Measurements from ENCODE around the gene TP53AIP1.
A peak's percentile ranks its signal among the peaks of the same experiment; 100 is the strongest.

TP53AIP1 gene

GRCh38 chr11:128914216-128915148 lies 28.2 kb downstream of the TP53AIP1 start:
- H3K27me3 ChIP-seq (ENCODE audit: control insufficient read depth, insufficient read depth, low read length) = peaks cover 13% of the 10 kb centered on the region
- H3K27ac ChIP-seq (ENCODE audit: low read depth, low read length) = no peak overlapping the region
- H3K4me1 ChIP-seq (ENCODE audit: control insufficient read depth, insufficient read depth, low read length) = 0 out of 2 replicates have a peak, but pooled peaks cover 5% of the 10 kb centered on the region

GRCh38 chr11:128913806-128914205 lies 28.9 kb downstream of the TP53AIP1 start:
- H3K36me3 ChIP-seq (ENCODE audit: control insufficient read depth, insufficient read depth, low read length) = no peaks in the 10 kb centered on the region
- peaks cover 10% of the 10 kb centered on the region for H3K27me3 ChIP-seq (ENCODE audit: control insufficient read depth, insufficient read depth, low read length)
- H3K4me3 ChIP-seq (ENCODE audit: low read depth, low read length) = no peak overlapping the region
- no peak overlapping the region for H3K27ac ChIP-seq (ENCODE audit: low read depth, low read length)
- H3K4me1 ChIP-seq (ENCODE audit: control insufficient read depth, insufficient read depth, low read length) = 0 out of 2 replicates have a peak, but pooled peaks cover 5% of the 10 kb centered on the region
- peaks cover 12% of the 10 kb centered on the region for H3K9me3 ChIP-seq (ENCODE audit: control insufficient read depth, insufficient read depth, low read depth, low read length)
- no peak overlapping the region for H3K9ac ChIP-seq (ENCODE audit: low read length)

More at GRCh38 chr11:128914216-128915148, 28.2 kb downstream of the TP53AIP1 start:
- Histone ChIP-seq H3K9me3 (ENCODE audit: control insufficient read depth, insufficient read depth, low read depth, low read length) (peaks cover 12% of the 10 kb centered on the region), H3K36me3 (ENCODE audit: control insufficient read depth, insufficient read depth, low read length) (no peaks in the 10 kb centered on the region), H3K9ac (ENCODE audit: low read length) (no peak overlapping the region), H3K4me3 (ENCODE audit: low read depth, low read length) (no peak overlapping the region)

- no peaks in the 10 kb centered on the region for H3K4me1 ChIP-seq (ENCODE audit: control insufficient read depth, insufficient read depth, low read length)
- no peak overlapping the region for H3K27ac ChIP-seq (ENCODE audit: low read depth, low read length)
- no peak overlapping the region for H3K4me3 ChIP-seq (ENCODE audit: low read depth, low read length)
- no peak overlapping the region for H3K9ac ChIP-seq (ENCODE audit: low read length)
- H3K27me3 ChIP-seq (ENCODE audit: control insufficient read depth, insufficient read depth, low read length) = peaks cover 28% of the 10 kb centered on the region
- H3K36me3 ChIP-seq (ENCODE audit: control insufficient read depth, insufficient read depth, low read length) = no peaks in the 10 kb centered on the region
- peaks cover 12% of the 10 kb centered on the region for H3K9me3 ChIP-seq (ENCODE audit: control insufficient read depth, insufficient read depth, low read depth, low read length)
These were observed 31.0 kb downstream of the TP53AIP1 start for GRCh38 chr11:128911701-128912100.

GRCh38 chr11:128911239-128911638 lies 31.4 kb downstream of the TP53AIP1 start:
- Histone ChIP-seq H3K9me3 (ENCODE audit: control insufficient read depth, insufficient read depth, low read depth, low read length) (peaks cover 12% of the 10 kb centered on the region), H3K9ac (ENCODE audit: low read length) (no peak overlapping the region), H3K27ac (ENCODE audit: low read depth, low read length) (no peak overlapping the region), H3K4me1 (ENCODE audit: control insufficient read depth, insufficient read depth, low read length) (no peaks in the 10 kb centered on the region), H3K4me3 (ENCODE audit: low read depth, low read length) (no peak overlapping the region), H3K27me3 (ENCODE audit: control insufficient read depth, insufficient read depth, low read length) (peaks cover 33% of the 10 kb centered on the region), H3K36me3 (ENCODE audit: control insufficient read depth, insufficient read depth, low read length) (no peaks in the 10 kb centered on the region)

GRCh38 chr11:128910576-128910975 lies 32.1 kb downstream of the TP53AIP1 start:
- Histone ChIP-seq H3K9ac (ENCODE audit: low read length) (no peak overlapping the region), H3K36me3 (ENCODE audit: control insufficient read depth, insufficient read depth, low read length) (no peaks in the 10 kb centered on the region), H3K27ac (ENCODE audit: low read depth, low read length) (no peak overlapping the region), H3K4me1 (ENCODE audit: control insufficient read depth, insufficient read depth, low read length) (no peaks in the 10 kb centered on the region), H3K27me3 (ENCODE audit: control insufficient read depth, insufficient read depth, low read length) (peaks cover 36% of the 10 kb centered on the region), H3K4me3 (ENCODE audit: low read depth, low read length) (no peak overlapping the region), H3K9me3 (ENCODE audit: control insufficient read depth, insufficient read depth, low read depth, low read length) (peaks cover 12% of the 10 kb centered on the region)

GRCh38 chr11:128909438-128910125 lies 33.1 kb downstream of the TP53AIP1 start:
- Histone ChIP-seq H3K4me3 (ENCODE audit: low read depth, low read length) (no peak overlapping the region), H3K36me3 (ENCODE audit: control insufficient read depth, insufficient read depth, low read length) (no peaks in the 10 kb centered on the region), H3K4me1 (ENCODE audit: control insufficient read depth, insufficient read depth, low read length) (peaks cover 4% of the 10 kb centered on the region), H3K27me3 (ENCODE audit: control insufficient read depth, insufficient read depth, low read length) (peaks cover 43% of the 10 kb centered on the region), H3K9ac (ENCODE audit: low read length) (no peak overlapping the region), H3K27ac (ENCODE audit: low read depth, low read length) (no peak overlapping the region), H3K9me3 (ENCODE audit: control insufficient read depth, insufficient read depth, low read depth, low read length) (peaks cover 12% of the 10 kb centered on the region)

- H3K27ac ChIP-seq (ENCODE audit: low read depth, low read length) = no peak overlapping the region
- no peak overlapping the region for H3K9ac ChIP-seq (ENCODE audit: low read length)
- H3K27me3 ChIP-seq (ENCODE audit: control insufficient read depth, insufficient read depth, low read length) = peaks cover 52% of the 10 kb centered on the region
- H3K4me3 ChIP-seq (ENCODE audit: low read depth, low read length) = no peak overlapping the region
- H3K9me3 ChIP-seq (ENCODE audit: control insufficient read depth, insufficient read depth, low read depth, low read length) = peaks cover 12% of the 10 kb centered on the region
- no peaks in the 10 kb centered on the region for H3K36me3 ChIP-seq (ENCODE audit: control insufficient read depth, insufficient read depth, low read length)
- H3K4me1 ChIP-seq (ENCODE audit: control insufficient read depth, insufficient read depth, low read length) = peaks cover 13% of the 10 kb centered on the region
These were observed 34.1 kb downstream of the TP53AIP1 start for GRCh38 chr11:128908391-128909246.

GRCh38 chr11:128907585-128907984 lies 35.1 kb downstream of the TP53AIP1 start:
- Histone ChIP-seq H3K9me3 (ENCODE audit: control insufficient read depth, insufficient read depth, low read depth, low read length) (peaks cover 12% of the 10 kb centered on the region), H3K36me3 (ENCODE audit: control insufficient read depth, insufficient read depth, low read length) (no peaks in the 10 kb centered on the region), H3K27ac (ENCODE audit: low read depth, low read length) (no peak overlapping the region), H3K4me3 (ENCODE audit: low read depth, low read length) (no peak overlapping the region), H3K27me3 (ENCODE audit: control insufficient read depth, insufficient read depth, low read length) (peaks cover 60% of the 10 kb centered on the region), H3K9ac (ENCODE audit: low read length) (no peak overlapping the region), H3K4me1 (ENCODE audit: control insufficient read depth, insufficient read depth, low read length) (peaks cover 24% of the 10 kb centered on the region)

GRCh38 chr11:128906185-128907050 lies 36.3 kb downstream of the TP53AIP1 start:
- Histone ChIP-seq H3K27ac (ENCODE audit: low read depth, low read length) (no peak overlapping the region), H3K9ac (ENCODE audit: low read length) (no peak overlapping the region), H3K4me1 (ENCODE audit: control insufficient read depth, insufficient read depth, low read length) (peaks cover 35% of the 10 kb centered on the region), H3K36me3 (ENCODE audit: control insufficient read depth, insufficient read depth, low read length) (no peaks in the 10 kb centered on the region), H3K27me3 (ENCODE audit: control insufficient read depth, insufficient read depth, low read length) (peaks cover 68% of the 10 kb centered on the region), H3K4me3 (ENCODE audit: low read depth, low read length) (peak overlapping the region; percentile 70; the same call in 1 of the 2 replicates), H3K9me3 (ENCODE audit: control insufficient read depth, insufficient read depth, low read depth, low read length) (peaks cover 4% of the 10 kb centered on the region; the same call in 1 of the 2 replicates)

Data from HUES6 (cell line).